ENCODE results near the gene STPG2. TPM values are rescaled to one million over a fixed set of nuclear protein-coding genes. Genes with fewer than 3 reads are reported as not detected.

The STPG2 gene
- total and polyA plus RNA-seq, 2 donors (not counting 3 experiments of a cell fraction or from before 2014, with no cell fraction given), result not detected

GRCh38 chr4:98098764-98099163, 44.5 kb downstream of the STPG2 start:
- Histone ChIP-seq H4K20me1 (replicated peaks; ENCODE audit: control insufficient read depth, extremely low read depth, insufficient read depth, low read length) (no peaks in the 10 kb centered on the region), H3K9me3 (replicated peaks; ENCODE audit: control insufficient read depth, insufficient read depth, low read length) (no peaks in the 10 kb centered on the region), H3K27ac (ENCODE audit: insufficient read depth, low read depth, low read length) (no peak overlapping the region), H3K9me1 (replicated peaks; ENCODE audit: control insufficient read depth, extremely low read depth, insufficient read depth, low read length) (no peaks in the 10 kb centered on the region), H3K4me2 (ENCODE audit: insufficient read depth, low read length) (no peak overlapping the region), H3K79me2 (ENCODE audit: control insufficient read depth, insufficient read depth, low read length) (no peaks in the 10 kb centered on the region), H3K9ac (replicated peaks; ENCODE audit: extremely low read depth, insufficient read depth, low read length) (no peak overlapping the region), H3K4me1 (ENCODE audit: control insufficient read depth, extremely low read depth, insufficient read depth, low read length) (no peaks in the 10 kb centered on the region), H3K4me3 (replicated peaks in 1 of 3; ENCODE audit: insufficient read depth in 1 of 3, low read depth in 1 of 3, low read length in 3 of 3) (no peak overlapping the region), H3K27me3 (ENCODE audit: control insufficient read depth in 2 of 2, insufficient read depth in 2 of 2, low read length in 2 of 2) (peaks cover 0 to 1% of the 10 kb centered on the region in 2 experiments), H3K36me3 (ENCODE audit: control insufficient read depth in 2 of 2, extremely low read depth in 1 of 2, insufficient read depth in 2 of 2, low read length in 2 of 2) (no peaks in the 10 kb centered on the region), H2AFZ (ENCODE audit: low read depth, low read length) (no peak overlapping the region)
- POLR2A ChIA-PET, result no interaction called here
- CTCF ChIA-PET, result no interaction called here
- intact Hi-C loops (cut with micrococcal nuclease), result no loop called here
- FAIRE-seq (no peak), DNase-seq (ENCODE audit: low read depth, low spot score) (no peak)
- no peak for TF ChIP-seq CTCF (IDR thresholded peaks at IDR 0.05; ENCODE audit: extremely low read depth in 1 of 2, insufficient read depth in 1 of 2, low read depth in 1 of 2, low read length in 2 of 2)
- TF ChIP-seq POLR2A (IDR thresholded peaks at IDR 0.05; ENCODE audit: low read depth, low read length), result no peak
- no peak for TF ChIP-seq EZH2 (IDR thresholded peaks at IDR 0.05; ENCODE audit: borderline replicate concordance, low read depth, low read length, severe bottlenecking)
- TF ChIP-seq GATA2 (IDR thresholded peaks at IDR 0.05; ENCODE audit: insufficient read depth, insufficient read length, low read depth, low read length), result no peak
- no peak for TF ChIP-seq FOS (IDR thresholded peaks at IDR 0.05; ENCODE audit: borderline replicate concordance, insufficient read depth, low read length)
- TF ChIP-seq JUN (IDR thresholded peaks at IDR 0.05; ENCODE audit: borderline replicate concordance, insufficient read depth, insufficient read length, low read depth), result no peak
- TF ChIP-seq POLR2AphosphoS5 (IDR thresholded peaks at IDR 0.05; ENCODE audit: insufficient read depth, low read depth, low read length), result no peak
- no peak for TF ChIP-seq MYC (IDR thresholded peaks at IDR 0.05; ENCODE audit: low read depth, low read length)
- TF ChIP-seq MAX (IDR thresholded peaks at IDR 0.05; ENCODE audit: insufficient read depth, insufficient read length), result no peak
- no TSS peak for BruUV-seq (replicated peaks)
- dilution Hi-C loops (cut with MboI; ENCODE audit: extremely low pct_ligation_motif_present, low sequenced_read_pairs), result no loop called here

All from endothelial cell of umbilical vein (primary cell).